NT2/D1 (cell line): Measurements from ENCODE around the gene CDA.

Source experiments
- SUZ12 ChIP-seq: IDR thresholded peaks from 2 replicates; pipeline ENCODE4 v1.6.1; 2011; ENCODE audit not compliant: insufficient read length, insufficient read depth; ENCODE audit errors: extremely low read depth
- YY1 ChIP-seq: IDR thresholded peaks from 2 replicates; pipeline ENCODE4 v1.6.1; 2011; ENCODE audit not compliant: insufficient read length, insufficient read depth
- ZNF274 ChIP-seq: IDR thresholded peaks from 2 replicates; pipeline ENCODE4 v1.6.1; 2011; ENCODE audit warnings: mild to moderate bottlenecking, low read depth, low read length

DNA sequence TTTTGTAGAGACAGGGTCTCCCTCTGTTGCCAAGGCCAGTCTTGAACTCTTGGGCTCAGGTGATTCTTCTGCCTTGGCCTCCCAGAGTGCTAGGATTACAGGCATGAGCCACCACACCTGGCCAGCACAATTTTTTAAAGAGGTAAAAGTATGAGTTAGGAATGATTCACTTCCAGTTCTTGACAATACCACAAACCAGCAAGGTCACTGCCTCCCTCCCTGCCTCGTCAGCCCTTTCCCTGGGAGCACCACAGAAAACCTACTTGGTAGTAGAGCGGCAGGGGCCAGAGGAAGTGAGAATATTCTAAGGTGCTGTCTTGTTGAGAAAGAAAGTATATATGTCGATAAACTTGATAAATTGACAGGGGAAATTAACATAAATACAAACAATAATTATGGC, 10.8 kb upstream of the CDA start:
- TF ChIP-seq ZNF274 (no peak), SUZ12 (no peak), YY1 (no peak)
